SK-N-SH (cell line): ENCODE results near the gene SLC24A5.

Source experiments
- EZH2phosphoT487 ChIP-seq: fragments of 200-600 bp; sonication (generic); IDR thresholded peaks from 2 replicates; pipeline ENCODE4 v1.6.1; 2017; ENCODE audit warnings: low read depth, mixed run types, mild to moderate bottlenecking, antibody characterized with exemption, moderate library complexity, borderline replicate concordance
- POLR2AphosphoS5 ChIP-seq: IDR thresholded peaks from 2 replicates; pipeline ENCODE4 v1.6.1; 2012; ENCODE audit warnings: low read depth, low read length
- TEAD4 ChIP-seq: IDR thresholded peaks from 2 replicates; pipeline ENCODE4 v1.4.0; 2012; ENCODE audit warnings: mild to moderate bottlenecking, borderline replicate concordance; ENCODE audit not compliant: insufficient read depth
- YY1 ChIP-seq: IDR thresholded peaks from 2 replicates; pipeline ENCODE4 v1.4.0; 2012; ENCODE audit warnings: low read depth, mild to moderate bottlenecking
- TF ChIP-seq, protein P1 (sequence below): IDR thresholded peaks from 2 replicates; pipeline ENCODE4 v1.4.0; 2012; ENCODE audit warnings: low read depth
- TF ChIP-seq, protein P2 (sequence below): fragments of 200-600 bp; sonication (generic); IDR thresholded peaks from 2 replicates; pipeline ENCODE4 v1.6.1; 2017; ENCODE audit warnings: antibody characterized with exemption, mild to moderate bottlenecking, moderate library complexity

- TF ChIP-seq, protein P1, sequence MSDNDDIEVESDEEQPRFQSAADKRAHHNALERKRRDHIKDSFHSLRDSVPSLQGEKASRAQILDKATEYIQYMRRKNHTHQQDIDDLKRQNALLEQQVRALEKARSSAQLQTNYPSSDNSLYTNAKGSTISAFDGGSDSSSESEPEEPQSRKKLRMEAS, result no peak
- TF ChIP-seq, protein P2, sequence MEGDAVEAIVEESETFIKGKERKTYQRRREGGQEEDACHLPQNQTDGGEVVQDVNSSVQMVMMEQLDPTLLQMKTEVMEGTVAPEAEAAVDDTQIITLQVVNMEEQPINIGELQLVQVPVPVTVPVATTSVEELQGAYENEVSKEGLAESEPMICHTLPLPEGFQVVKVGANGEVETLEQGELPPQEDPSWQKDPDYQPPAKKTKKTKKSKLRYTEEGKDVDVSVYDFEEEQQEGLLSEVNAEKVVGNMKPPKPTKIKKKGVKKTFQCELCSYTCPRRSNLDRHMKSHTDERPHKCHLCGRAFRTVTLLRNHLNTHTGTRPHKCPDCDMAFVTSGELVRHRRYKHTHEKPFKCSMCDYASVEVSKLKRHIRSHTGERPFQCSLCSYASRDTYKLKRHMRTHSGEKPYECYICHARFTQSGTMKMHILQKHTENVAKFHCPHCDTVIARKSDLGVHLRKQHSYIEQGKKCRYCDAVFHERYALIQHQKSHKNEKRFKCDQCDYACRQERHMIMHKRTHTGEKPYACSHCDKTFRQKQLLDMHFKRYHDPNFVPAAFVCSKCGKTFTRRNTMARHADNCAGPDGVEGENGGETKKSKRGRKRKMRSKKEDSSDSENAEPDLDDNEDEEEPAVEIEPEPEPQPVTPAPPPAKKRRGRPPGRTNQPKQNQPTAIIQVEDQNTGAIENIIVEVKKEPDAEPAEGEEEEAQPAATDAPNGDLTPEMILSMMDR, result no peak
- no peak for TF ChIP-seq EZH2phosphoT487
- TF ChIP-seq TEAD4, result no peak
- TF ChIP-seq YY1, result no peak
- TF ChIP-seq POLR2AphosphoS5, result no peak
Observed at GRCh38 chr15:48185529-48185928, 64.7 kb downstream of the SLC24A5 start.
